ENCODE measurements around the gene OR2V2. TPM values are rescaled to one million over a fixed set of nuclear protein-coding genes. Genes with fewer than 3 reads are reported as not detected.

The OR2V2 gene
- total RNA-seq, 1 experiment from 2014 or later, result not detected

DNA sequence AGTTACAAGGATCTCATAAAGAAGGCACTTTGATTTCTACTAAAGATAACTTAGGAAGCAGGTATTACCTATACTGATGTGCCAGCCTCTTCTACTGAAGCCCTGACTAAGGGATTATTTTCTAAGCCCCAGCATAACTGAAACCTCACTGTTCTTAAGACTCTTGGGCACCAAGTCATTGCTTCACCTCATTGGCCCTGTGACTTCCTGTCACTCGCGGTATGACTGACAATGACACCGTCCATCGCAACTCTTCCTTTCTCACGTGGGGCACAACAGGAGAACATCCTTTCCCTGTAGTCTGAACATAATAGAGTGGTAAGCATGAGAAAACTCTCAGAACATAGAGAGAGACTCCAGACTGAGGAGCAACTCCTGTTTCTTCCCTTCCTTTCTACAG lies 6.4 kb downstream of the OR2V2 start:
- Histone ChIP-seq H3K18ac (ENCODE audit: insufficient read length, low read depth, low read length) (no peak overlapping the region), H3K27me3 (ENCODE audit: insufficient read depth, low read length) (no peaks in the 10 kb centered on the region), H3T11ph (ENCODE audit: low read length) (no peak overlapping the region), H4K5ac (ENCODE audit: insufficient read length, low read depth, low read length) (no peak overlapping the region), H3K23me2 (ENCODE audit: insufficient read length, low read depth, low read length, poor library complexity, severe bottlenecking) (no peaks in the 10 kb centered on the region), H3K27ac (ENCODE audit: insufficient read length, low read depth, low read length) (no peak overlapping the region), H3K79me1 (ENCODE audit: insufficient read depth, low read depth, low read length, poor library complexity, severe bottlenecking) (no peaks in the 10 kb centered on the region), H3K56ac (ENCODE audit: insufficient read length, low read depth, low read length) (no peak overlapping the region), H3K23ac (ENCODE audit: insufficient read length, low read depth, low read length) (no peak overlapping the region), H3K4me1 (ENCODE audit: insufficient read depth, low read length) (no peaks in the 10 kb centered on the region), H2AK5ac (ENCODE audit: insufficient read length, low read length) (no peak overlapping the region), H3K4me2 (ENCODE audit: insufficient read depth, insufficient read length, low read length) (no peak overlapping the region), H4K8ac (replicated peaks; ENCODE audit: insufficient read length, low read depth, low read length) (no peak overlapping the region), H4K20me1 (ENCODE audit: control insufficient read depth, insufficient read depth, insufficient read length) (no peaks in the 10 kb centered on the region), H3K79me2 (ENCODE audit: insufficient read depth, low read length) (no peaks in the 10 kb centered on the region), H2BK20ac (ENCODE audit: low read depth, low read length, poor library complexity, severe bottlenecking) (no peak overlapping the region), H2BK12ac (ENCODE audit: insufficient read length, low read depth, low read length) (no peak overlapping the region), H2BK15ac (ENCODE audit: low read depth, low read length) (no peak overlapping the region), H3K14ac (ENCODE audit: insufficient read depth, low read length) (no peak overlapping the region), H3K9me3 (ENCODE audit: control insufficient read depth, low read depth, low read length) (no peaks in the 10 kb centered on the region), H3K9ac (ENCODE audit: extremely low read depth, insufficient read length, low read length) (no peak overlapping the region), H2BK5ac (ENCODE audit: insufficient read length, low read length) (no peak overlapping the region), H4K91ac (ENCODE audit: insufficient read length, low read depth, low read length) (no peak overlapping the region), H2BK120ac (ENCODE audit: low read depth, low read length, poor library complexity, severe bottlenecking) (no peak overlapping the region), H2AFZ (ENCODE audit: low read length) (no peak overlapping the region), H3K4ac (ENCODE audit: low read depth, low read length) (no peak overlapping the region)
- Mint-ChIP-seq H3K36me3 (ENCODE audit: insufficient read depth in 1 of 3, low read depth in 3 of 3) (no peaks in the 10 kb centered on the region; a peak in 1 of 7 replicates), H3K4me1 (peaks cover 10 to 17% of the 10 kb centered on the region in 2 experiments), H3K4me3 (no peak overlapping the region), H3K27ac (no peak overlapping the region; a peak in 1 of 7 replicates), H3K27me3 (ENCODE audit: low read depth) (peaks cover 49% of the 10 kb centered on the region), H3K9me3 (peaks cover 3 to 4% of the 10 kb centered on the region in 2 experiments; a peak in 2 of 5 replicates)
- no CpG with 5 or more reads among the region's 5 CpGs for WGBS (ENCODE audit: extremely low coverage, insufficient read length, low lambda C conversion rate)
- DNase-seq, result no peak
- TF ChIP-seq, protein P1, sequence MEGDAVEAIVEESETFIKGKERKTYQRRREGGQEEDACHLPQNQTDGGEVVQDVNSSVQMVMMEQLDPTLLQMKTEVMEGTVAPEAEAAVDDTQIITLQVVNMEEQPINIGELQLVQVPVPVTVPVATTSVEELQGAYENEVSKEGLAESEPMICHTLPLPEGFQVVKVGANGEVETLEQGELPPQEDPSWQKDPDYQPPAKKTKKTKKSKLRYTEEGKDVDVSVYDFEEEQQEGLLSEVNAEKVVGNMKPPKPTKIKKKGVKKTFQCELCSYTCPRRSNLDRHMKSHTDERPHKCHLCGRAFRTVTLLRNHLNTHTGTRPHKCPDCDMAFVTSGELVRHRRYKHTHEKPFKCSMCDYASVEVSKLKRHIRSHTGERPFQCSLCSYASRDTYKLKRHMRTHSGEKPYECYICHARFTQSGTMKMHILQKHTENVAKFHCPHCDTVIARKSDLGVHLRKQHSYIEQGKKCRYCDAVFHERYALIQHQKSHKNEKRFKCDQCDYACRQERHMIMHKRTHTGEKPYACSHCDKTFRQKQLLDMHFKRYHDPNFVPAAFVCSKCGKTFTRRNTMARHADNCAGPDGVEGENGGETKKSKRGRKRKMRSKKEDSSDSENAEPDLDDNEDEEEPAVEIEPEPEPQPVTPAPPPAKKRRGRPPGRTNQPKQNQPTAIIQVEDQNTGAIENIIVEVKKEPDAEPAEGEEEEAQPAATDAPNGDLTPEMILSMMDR (conservative IDR thresholded peaks at IDR 0.05), result no peak

Measured in H9 (cell line).